Posterior vena cava (tissue), 2 donors: ENCODE measurements around the gene TMEM186. TPM values are rescaled to one million over a fixed set of nuclear protein-coding genes. Genes with fewer than 3 reads are reported as not detected.

Experiments
- DNase-seq: peaks from one replicate; pipeline ENCODE4 v3.0.0-alpha.2; 2020; ENCODE audit warnings: low spot score
- intact Hi-C, 2 donors: fragments of 100-400 bp; cut with DNase I; formaldehyde crosslinking; loops; one replicate each; pipeline versions ENCODE4 v1.14.1 to v1.14.2; 2022 to 2023
- total RNA-seq, 2 donors: library from RNA; stranded (reverse); fragmentation: NEBNext Ultra II Directional; extraction: Animal tissue kit (Norgen Biotek cat#: 25700); gene quantifications; one replicate each; pipeline ENCODE4 v1.2.1, GENCODE V29; 2021
- donor health status: DM: yes; HTN: yes; CAD: no.
- donor health status: DM: yes; HTN: yes; CAD: no.

Gene TMEM186
- total RNA-seq, 2 donors from 2014 or later, result 5.4 to 6.4 TPM

DNA sequence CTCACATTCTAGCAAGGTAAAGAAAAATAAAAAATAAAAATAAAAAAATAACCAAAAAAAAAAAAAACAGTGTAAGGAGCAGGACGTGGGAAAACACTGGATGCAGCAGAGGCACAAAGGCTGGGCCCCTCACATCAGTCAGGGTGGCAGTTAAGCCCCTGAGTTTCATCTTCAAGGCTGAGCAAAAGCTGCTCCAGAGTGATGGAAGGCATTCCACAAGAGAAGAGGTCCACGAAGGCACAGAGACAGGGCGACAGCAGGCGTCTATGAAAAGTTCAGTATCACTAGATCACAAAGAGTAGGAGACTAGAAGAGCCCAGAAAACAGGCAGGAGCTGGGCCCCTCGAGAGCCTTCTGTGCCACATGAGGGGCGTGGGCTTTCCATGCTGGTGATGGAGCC, 12.0 kb downstream of the TMEM186 start:
- DNase-seq, result no peak
- intact Hi-C loops, result no loop called here

DNA sequence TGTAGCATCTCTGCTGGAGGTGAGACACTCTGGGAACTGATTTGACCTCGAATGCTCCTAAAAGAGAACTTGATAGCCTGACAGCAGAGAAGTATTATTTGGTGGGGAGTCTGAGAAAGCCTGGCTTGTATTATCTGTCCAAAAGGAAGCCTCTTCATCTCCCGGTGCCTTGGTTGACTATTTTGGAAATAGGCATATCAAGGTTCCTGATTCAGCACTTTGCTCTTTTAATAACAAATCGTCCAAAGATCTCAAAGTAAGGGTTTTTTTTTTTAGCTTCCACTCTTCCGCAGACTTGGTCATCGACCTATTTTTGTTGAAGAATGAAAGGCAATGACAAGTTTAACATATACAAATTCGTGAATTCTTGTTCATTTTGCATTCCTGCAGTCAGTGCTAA, 14.8 kb downstream of the TMEM186 start:
- no peak for DNase-seq

DNA sequence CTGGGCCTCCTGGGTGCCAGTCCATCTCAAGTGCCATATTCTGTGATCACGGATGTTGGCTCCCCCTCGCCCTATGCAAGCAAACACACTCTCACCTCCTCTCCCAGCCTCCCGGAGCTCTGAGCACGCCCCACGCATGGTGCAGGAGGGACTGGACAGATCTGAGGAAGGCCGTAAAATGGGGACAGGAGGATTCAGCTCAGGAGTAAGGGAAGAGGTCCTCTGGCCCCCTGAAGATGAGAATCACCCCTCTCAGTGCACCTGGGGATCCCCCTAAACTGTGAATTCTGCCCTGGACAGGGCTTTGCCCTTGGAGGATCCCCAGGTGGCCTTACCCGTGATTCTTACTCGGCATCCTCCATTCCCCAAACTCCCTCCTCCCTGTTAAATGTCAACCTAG, 15.6 kb downstream of the TMEM186 start:
- DNase-seq, result no peak
- intact Hi-C loops, result no loop called here

More for the DNA sequence above, 14.8 kb downstream of the TMEM186 start:
- intact Hi-C loops, result no loop called here

DNA sequence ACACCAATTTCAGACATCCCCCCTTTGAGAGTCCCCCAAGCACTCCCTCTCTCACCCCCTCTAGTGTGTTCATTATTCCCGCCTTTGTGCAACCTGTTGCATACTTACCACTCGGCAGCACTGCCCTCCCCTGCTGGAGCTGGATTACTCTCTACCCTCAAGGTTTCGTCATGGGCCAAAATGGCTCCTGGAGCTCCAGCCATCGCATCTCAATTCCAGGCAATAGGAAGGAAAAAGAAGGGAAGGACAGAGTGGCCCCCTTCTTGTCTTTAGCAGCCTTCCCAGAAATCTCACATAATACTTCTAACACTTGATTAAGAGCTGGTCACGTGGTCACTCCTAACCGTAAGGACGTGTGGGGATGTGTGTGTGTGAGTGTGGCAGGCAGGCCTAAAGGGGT, 20.2 kb downstream of the TMEM186 start:
- intact Hi-C loops, result no loop called here
- DNase-seq, result no peak

DNA sequence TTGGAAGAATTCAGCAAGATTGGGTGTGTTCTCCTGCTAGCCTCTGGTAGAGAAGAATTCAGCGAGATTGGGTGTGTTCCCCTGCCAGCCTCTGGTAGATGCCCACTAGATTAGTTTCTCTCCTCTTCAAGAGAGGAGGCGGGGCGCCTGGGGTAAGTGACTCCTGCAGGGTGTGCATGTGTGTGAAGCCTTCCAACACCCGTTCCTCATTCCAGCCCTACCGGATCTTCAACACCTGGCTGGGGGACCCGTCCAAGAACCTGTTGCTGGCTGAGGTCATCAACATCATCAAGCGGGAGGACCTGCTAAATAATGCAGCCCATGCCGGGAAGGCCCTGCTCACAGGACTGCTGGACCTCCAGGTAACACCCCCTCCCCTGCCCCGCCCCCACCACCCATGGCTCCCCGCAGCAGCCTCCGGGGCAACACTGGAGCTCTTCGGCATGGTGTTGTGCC, 21.3 kb downstream of the TMEM186 start:
- DNase-seq, result no peak
- intact Hi-C loops, result no loop called here

DNA sequence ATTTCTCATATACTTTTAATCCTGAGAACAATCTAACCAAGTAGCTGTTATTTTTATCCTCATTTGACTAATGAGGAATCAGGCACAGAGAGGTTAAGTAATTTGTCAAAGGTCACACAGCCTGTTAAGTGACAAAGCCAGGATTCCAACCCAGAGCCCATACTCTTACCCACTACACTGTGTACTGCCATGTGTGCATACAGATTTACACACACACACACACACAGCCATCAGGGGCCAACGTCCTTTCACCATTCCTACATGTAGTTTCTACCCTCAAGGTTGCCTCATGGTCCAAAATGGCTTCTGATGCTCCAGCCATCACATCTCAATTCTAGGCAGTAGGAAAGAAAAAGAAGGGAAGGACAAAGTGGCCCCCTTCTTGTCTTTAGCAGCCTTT, 22.1 kb downstream of the TMEM186 start:
- intact Hi-C loops, result no loop called here
- no peak for DNase-seq

DNA sequence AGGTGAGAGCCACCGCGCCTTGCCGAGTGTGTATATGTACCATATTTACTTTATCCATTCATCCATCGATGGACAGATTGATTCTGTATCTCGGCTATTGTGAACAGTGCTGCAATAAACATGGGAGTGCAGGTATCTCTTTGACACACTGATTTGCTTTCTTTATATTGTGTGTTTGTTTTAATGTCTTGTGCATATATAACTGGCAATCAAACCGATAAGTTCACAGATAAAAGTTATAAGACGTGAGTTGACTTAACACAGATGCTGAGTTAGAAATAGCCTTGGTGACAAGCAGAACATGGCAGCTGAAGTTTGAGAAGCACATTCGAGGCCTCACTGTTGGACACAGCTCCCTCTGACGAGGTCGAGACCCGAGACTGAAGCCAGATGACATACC, 23.2 kb downstream of the TMEM186 start:
- DNase-seq, result no peak
- intact Hi-C loops, result loop anchor here in 1 of 2 donors (1.0 kb wide), 1 partner anchor 33 kb away; no protein-coding TSS in a partner anchor

DNA sequence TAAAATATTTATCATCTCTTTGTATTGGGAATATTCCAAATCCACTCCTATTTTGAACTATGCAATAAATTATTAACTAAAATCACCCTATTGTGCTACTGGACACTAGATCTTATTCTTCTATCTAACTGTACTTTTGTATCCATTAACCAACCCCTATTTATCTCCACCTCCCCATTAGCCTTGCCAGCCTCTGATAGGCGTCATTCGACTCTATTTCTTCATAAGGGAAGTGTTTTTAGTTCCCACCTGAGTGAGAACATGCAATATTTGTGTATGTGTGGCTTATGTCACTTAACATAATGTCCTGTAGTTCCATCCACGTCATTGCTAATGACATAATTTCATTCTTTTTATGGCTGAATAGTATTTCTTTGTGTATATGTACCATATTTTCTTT, 23.9 kb downstream of the TMEM186 start:
- intact Hi-C loops, result no loop called here
- no peak for DNase-seq

DNA sequence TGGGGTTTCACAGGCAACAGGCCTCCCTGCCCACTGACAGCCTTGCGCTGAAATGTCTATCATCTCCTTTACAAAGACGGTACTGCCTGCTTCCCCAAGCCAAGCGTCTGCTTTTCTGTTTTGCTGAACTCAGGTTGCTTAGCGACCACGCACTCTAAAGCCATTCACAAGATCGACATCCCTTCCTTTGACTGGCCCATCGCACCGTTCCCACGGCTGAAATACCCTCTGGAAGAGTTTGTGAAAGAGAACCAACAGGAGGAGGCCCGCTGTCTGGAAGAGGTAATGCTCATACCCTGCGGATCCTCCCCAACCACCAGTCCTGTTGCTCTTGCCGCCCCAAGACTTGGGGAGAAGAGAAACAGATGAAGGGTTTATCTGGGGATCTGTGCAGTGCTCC, 28.7 kb downstream of the TMEM186 start:
- intact Hi-C loops, result no loop called here
- DNase-seq, result no peak

DNA sequence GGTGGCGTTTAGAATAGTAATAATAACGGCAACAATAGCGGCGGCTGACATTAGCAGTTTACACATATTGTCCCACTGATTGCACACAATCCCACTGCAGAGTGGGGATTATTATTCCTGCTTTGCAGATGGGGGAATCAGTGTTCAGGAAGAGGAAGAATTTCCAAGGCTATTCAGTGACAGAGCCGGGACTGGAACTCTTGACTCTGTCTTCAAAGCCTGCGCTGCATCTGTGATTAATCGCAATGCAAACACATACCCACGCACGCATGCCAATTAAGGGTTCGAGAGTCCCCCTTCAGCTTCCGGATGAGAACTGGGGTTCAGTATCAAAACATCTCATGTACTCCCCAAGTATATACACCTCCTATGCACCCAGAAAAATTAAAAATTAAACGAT, 29.2 kb downstream of the TMEM186 start:
- DNase-seq, result no peak
- intact Hi-C loops, result no loop called here

DNA sequence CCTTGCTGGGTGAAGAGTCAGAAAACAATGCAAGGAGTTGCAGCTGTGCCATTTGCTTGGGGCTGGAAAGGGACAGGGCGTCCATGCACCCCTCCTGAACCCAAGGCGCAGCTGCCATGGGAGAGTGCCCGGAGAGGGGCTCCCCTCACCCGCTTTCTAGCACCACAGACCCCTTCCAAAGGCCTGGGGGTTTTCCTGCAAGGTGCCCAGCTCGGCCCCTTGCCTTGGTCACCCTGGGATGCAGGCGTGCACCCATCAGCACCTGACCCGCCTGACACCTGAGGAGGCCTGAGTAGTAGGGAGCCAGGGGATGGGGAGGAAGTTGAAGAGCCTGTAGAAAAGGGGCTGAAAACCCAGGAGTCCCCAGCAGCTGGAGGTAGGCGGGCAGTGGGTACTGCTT, 30.3 kb downstream of the TMEM186 start:
- intact Hi-C loops, result no loop called here

DNA sequence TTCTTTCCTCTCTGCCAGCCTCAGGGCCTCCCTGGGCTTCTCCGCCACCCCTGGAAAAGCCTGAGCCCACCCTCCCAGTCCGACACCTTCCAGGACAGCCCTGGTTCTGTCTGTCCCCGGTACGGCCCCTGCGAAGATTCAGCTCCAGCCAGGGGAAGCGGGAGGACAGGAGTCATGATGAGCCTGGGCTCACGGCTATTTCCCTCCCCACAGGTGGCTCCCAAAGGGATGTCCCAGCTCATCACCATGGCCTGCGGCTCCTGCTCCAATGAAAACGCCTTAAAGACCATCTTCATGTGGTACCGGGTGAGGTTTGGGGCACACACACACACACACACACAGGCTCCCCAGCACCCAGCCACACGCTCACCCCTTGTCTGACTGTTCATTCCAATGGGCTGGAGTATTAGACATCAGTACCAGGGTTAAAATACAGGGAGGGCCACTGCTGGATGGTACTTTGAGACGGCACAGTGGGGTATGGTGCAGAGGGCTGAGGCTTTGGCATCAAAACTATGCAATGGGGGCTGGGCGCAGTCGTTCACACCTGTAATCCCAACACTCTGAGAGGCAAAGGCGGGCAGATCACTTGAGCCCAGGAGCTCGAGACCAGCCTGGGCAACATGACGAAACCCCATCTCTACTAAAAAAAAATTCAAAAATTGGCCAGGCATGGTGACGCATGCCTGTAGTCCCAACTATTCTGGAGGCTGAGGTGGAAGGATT, 32.8 kb downstream of the TMEM186 start:
- intact Hi-C loops, result no loop called here
- no peak for DNase-seq

More for the DNA sequence above, 30.3 kb downstream of the TMEM186 start:
- DNase-seq, result no peak

DNA sequence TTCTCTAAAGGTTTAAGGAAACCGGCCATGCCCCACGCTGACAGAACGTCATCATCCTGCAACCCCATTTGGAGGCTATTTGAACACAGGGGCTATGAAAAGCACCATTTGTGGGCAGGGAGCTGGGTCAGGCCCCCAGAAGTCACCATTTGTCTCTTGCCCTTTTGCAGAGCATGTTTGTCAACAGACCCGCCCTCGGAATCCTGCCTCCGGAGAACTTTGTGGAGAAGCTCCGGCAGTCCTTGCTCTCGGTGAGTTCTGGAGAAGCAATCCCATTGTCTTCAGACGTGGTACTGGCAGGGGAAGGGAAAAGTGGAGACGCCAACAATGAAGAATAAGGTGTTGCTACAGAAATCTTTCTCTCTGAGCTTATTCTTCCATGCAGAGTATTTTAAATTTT, 33.5 kb downstream of the TMEM186 start:
- DNase-seq, result no peak

DNA sequence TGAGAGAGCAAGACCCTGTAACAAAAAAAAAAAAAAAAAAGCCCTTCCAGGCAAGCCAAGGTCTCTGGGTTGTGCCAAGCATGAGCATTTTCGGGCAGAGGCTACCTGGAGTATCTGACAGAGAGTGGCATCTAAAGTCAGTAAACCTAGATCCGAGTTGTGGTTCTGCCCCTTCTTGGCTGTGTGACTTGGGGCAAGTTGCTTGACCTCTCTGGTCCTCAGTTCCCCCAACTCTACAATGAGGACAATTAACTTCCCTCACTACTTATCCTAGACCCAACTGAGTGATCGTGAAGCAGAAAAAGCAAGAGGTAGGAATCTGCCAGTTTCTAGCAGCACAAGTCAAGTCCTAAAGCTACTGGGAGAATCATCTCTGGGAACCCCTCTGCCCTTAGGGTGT, 34.4 kb downstream of the TMEM186 start:
- intact Hi-C loops, result no loop called here
- DNase-seq, result no peak

More for the DNA sequence above, 33.5 kb downstream of the TMEM186 start:
- intact Hi-C loops, result no loop called here

DNA sequence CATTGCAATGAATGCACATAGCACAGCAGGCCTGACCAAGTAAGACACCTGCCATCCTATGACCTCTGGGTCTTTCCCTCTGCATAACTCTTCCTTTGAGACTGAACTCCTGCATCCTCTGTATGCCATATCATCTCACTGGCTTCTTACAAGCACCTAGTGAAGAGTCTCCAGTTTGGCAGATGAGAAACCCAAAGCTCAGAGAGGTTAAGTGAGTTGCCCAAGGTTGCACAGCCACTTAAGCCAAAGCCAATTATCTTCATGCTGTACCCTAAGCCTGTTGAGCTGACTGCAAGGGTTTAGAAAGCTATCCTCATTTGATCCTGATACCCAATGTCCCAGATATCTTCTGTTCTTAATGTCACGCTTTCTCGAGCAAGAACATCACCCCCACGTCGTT, 35.2 kb downstream of the TMEM186 start:
- no peak for DNase-seq
- intact Hi-C loops, result no loop called here

DNA sequence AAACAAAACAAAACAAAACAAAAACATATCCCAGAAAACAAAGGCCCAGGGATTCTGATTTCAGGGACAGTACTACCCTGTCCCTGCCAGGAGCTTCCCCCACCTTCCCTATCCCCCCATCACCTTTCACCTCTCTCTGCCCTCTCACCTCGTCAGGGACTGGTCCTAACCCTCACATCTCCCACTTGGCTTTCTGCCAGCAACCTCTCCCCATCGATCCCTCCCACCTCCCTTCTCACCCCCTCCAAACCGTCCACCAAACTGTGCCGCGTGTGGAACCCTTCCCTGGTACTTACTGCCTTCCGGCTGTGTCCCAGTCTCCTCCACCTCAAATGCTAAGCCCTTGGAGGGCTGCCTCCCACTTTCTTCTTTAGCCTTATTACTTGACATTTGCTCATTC, 36.4 kb downstream of the TMEM186 start:
- DNase-seq, result no peak
- intact Hi-C loops, result no loop called here

DNA sequence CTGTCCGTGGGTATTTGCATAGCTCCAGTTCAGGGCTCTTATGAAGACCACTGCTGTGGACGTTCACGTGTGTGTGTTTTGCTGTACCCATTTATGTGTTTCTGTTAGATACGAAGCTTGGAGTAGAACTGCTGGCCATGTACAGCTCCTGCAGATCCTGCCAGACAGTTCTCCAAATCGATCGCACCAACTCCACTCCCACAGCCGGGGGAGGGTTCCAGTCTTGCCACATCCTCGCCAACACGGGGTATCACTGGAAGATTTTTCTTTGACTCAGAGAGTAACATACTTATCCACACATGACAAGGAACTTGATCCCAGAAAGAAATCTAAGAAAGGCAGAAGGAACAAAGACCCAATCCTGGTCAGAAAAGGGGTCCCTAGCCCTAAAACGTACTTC, 37.4 kb downstream of the TMEM186 start:
- intact Hi-C loops, result no loop called here

DNA sequence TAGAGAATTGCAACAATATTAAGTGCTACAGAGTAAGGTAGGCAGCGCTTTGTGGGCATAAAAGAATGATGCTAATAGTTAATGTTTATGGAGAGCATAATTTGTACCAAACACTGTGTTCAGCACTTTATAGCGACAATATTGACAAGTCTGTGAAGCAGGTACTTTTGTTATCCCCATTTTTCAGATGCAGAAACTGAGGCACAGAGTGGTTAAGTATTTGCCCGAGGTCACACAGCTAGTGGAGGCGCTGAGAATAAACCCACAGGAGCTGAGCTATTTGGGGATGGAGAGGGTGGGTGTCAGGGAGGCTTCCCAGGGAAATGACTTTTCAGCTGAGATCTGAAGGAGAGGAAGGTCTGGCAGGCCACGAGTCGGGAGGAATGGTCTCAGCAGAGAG, 39.4 kb downstream of the TMEM186 start:
- no peak for DNase-seq
- intact Hi-C loops, result no loop called here

More for the DNA sequence above, 37.4 kb downstream of the TMEM186 start:
- DNase-seq, result no peak

DNA sequence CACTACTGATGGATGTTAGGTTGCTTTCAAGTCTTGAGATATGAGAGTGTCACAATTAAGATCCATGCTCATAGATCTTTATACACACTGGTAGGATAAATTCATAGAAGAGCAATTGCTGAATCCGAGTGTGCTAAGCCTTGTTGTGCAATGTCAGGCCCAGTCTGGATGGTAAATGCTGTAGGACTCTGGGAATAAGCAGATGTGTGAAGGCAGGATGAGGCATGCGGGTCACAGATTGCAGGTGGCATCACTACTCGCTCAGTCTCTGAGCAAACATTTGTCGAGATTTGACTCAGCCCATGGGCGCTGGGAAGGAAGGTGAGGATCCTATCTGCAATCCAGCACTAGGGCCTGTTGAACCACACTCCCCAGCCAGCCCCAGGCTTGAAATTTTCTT, 40.7 kb downstream of the TMEM186 start:
- intact Hi-C loops, result no loop called here

DNA sequence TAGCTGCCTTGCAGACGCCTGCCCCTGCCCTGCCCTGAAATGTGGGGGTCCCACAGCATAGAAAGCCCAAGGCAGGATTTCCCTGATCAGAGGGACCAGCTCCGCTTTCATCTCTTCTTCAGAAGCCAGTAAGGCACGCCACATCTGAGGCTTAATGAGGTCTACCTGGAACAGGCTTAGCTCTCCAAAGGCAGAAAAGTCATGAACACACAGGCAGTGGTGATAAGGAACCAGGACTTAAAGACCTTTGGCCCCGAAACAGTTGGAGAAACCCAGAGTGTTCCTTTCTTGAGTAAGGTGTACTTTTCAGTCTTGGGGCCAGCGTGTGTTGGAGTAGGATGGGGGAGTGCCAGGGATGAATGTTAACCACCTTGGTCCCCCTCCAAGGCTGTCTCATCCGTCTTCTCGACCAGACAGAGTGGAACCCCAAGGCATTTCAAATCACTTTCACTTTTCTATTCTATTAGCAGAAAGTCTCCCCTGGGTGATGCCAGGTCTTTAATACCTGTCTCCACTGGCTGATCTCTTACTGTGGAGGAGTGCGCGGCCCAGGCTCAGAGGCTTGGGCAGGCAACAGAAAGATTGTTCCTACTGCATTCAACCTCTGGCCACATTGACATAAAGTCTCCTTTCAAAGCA, 43.9 kb downstream of the TMEM186 start:
- DNase-seq, result peak; percentile 52
- intact Hi-C loops, result no loop called here

More for the DNA sequence above, 40.7 kb downstream of the TMEM186 start:
- no peak for DNase-seq

DNA sequence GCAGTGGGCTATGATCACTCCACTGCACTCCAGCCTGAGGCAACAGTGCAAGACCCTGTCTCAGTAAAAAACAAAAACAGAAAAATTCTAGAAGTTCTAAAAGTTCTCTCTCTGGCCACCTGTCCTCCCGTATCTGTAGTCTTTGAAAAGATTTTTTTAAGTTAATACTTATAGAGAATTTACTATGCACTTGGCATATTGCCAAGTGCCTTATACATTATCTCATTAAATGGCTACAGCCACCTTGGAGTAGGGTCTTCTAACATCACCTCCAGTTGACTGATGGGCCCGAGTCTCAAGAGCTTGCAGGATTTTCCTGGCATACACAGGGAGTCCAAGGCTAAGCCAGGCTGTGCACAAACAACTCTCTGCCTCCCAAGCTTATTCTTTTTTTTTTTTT, 44.7 kb downstream of the TMEM186 start:
- no peak for DNase-seq
- intact Hi-C loops, result no loop called here
